Measurements from ENCODE around the gene PRUNE2. TPM values are rescaled to one million over a fixed set of nuclear protein-coding genes. Genes with fewer than 3 reads are reported as not detected.

Gene PRUNE2
- total and polyA plus RNA-seq, 2 experiments from 2014 or later, result 0.46 to 4.1 TPM

GRCh38 chr9:76644171-76644570 lies 261.7 kb downstream of the PRUNE2 start:
- Histone ChIP-seq H3K36me3 (replicated peaks; ENCODE audit: insufficient read depth, low read depth) (no peaks in the 10 kb centered on the region), H2AFZ (no peak overlapping the region)
- 93% methylated on average over 4 of the region's 4 CpGs for WGBS (ENCODE audit: low lambda C conversion rate, missing lambda C conversion rate)

GRCh38 chr9:76643399-76644117 lies 262.4 kb downstream of the PRUNE2 start:
- no peaks in the 10 kb centered on the region for H3K9me2 ChIP-seq (replicated peaks; ENCODE audit: insufficient read depth)
- no peaks in the 10 kb centered on the region for H3K36me3 ChIP-seq (replicated peaks; ENCODE audit: insufficient read depth, low read depth)
- H3K27ac ChIP-seq, result no peak overlapping the region
- H3K4me3 ChIP-seq, result no peak overlapping the region
- no peak overlapping the region for H3K4me2 ChIP-seq
- H3K27me3 ChIP-seq, result no peaks in the 10 kb centered on the region
- H3K4me1 ChIP-seq (ENCODE audit: insufficient read depth), result peaks cover 2% of the 10 kb centered on the region
- no peaks in the 10 kb centered on the region for H3K79me2 ChIP-seq
- H4K20me1 ChIP-seq (ENCODE audit: insufficient read depth, poor library complexity, severe bottlenecking), result no peaks in the 10 kb centered on the region
- H2AFZ ChIP-seq, result no peak overlapping the region
- H3K9me3 ChIP-seq (ENCODE audit: low read depth), result no peaks in the 10 kb centered on the region
- 83% methylated on average over 6 of the region's 6 CpGs for WGBS (ENCODE audit: low lambda C conversion rate, missing lambda C conversion rate)
- no peak for DNase-seq (ENCODE audit: low spot score)
- TF ChIP-seq EZH2 (IDR thresholded peaks at IDR 0.05; ENCODE audit: borderline replicate concordance), result no peak
- no peak for TF ChIP-seq EZH2phosphoT487 (IDR thresholded peaks at IDR 0.05; ENCODE audit: low read depth, severe bottlenecking, unreplicated experiment)
- TF ChIP-seq CTCF (IDR thresholded peaks at IDR 0.05; ENCODE audit: poor library complexity), result no peak

More at GRCh38 chr9:76644171-76644570, 261.7 kb downstream of the PRUNE2 start:
- no peak overlapping the region for H3K4me3 ChIP-seq
- no peaks in the 10 kb centered on the region for H3K9me2 ChIP-seq (replicated peaks; ENCODE audit: insufficient read depth)
- no peak overlapping the region for H3K27ac ChIP-seq
- no peaks in the 10 kb centered on the region for H3K9me3 ChIP-seq (ENCODE audit: low read depth)
- H3K4me1 ChIP-seq (ENCODE audit: insufficient read depth), result peaks cover 2% of the 10 kb centered on the region
- H3K79me2 ChIP-seq, result no peaks in the 10 kb centered on the region
- no peak for DNase-seq (ENCODE audit: low spot score)
- no peak overlapping the region for H3K4me2 ChIP-seq
- TF ChIP-seq EZH2phosphoT487 (IDR thresholded peaks at IDR 0.05; ENCODE audit: low read depth, severe bottlenecking, unreplicated experiment) (no peak), CTCF (IDR thresholded peaks at IDR 0.05; ENCODE audit: poor library complexity) (no peak), EZH2 (IDR thresholded peaks at IDR 0.05; ENCODE audit: borderline replicate concordance) (no peak)
- H4K20me1 ChIP-seq (ENCODE audit: insufficient read depth, poor library complexity, severe bottlenecking), result no peaks in the 10 kb centered on the region
- H3K27me3 ChIP-seq, result no peaks in the 10 kb centered on the region

GRCh38 chr9:76642701-76643209 lies 263.2 kb downstream of the PRUNE2 start:
- no peak overlapping the region for H3K4me2 ChIP-seq
- H3K4me1 ChIP-seq (ENCODE audit: insufficient read depth), result peaks cover 2% of the 10 kb centered on the region
- no peak for DNase-seq (ENCODE audit: low spot score)
- H3K27ac ChIP-seq, result no peak overlapping the region
- 81% methylated on average over 5 of the region's 5 CpGs for WGBS (ENCODE audit: low lambda C conversion rate, missing lambda C conversion rate)
- no peaks in the 10 kb centered on the region for H3K79me2 ChIP-seq
- H4K20me1 ChIP-seq (ENCODE audit: insufficient read depth, poor library complexity, severe bottlenecking), result no peaks in the 10 kb centered on the region
- H2AFZ ChIP-seq, result no peak overlapping the region
- no peaks in the 10 kb centered on the region for H3K9me2 ChIP-seq (replicated peaks; ENCODE audit: insufficient read depth)
- no peaks in the 10 kb centered on the region for H3K36me3 ChIP-seq (replicated peaks; ENCODE audit: insufficient read depth, low read depth)
- H3K9me3 ChIP-seq (ENCODE audit: low read depth), result no peaks in the 10 kb centered on the region
- TF ChIP-seq EZH2phosphoT487 (IDR thresholded peaks at IDR 0.05; ENCODE audit: low read depth, severe bottlenecking, unreplicated experiment) (no peak), CTCF (IDR thresholded peaks at IDR 0.05; ENCODE audit: poor library complexity) (no peak), EZH2 (IDR thresholded peaks at IDR 0.05; ENCODE audit: borderline replicate concordance) (no peak)
- H3K4me3 ChIP-seq, result no peak overlapping the region
- H3K27me3 ChIP-seq, result no peaks in the 10 kb centered on the region

All from hepatocyte (in vitro differentiated cells).